Measurements from ENCODE around the gene TMEM132C.

Gene TMEM132C

DNA sequence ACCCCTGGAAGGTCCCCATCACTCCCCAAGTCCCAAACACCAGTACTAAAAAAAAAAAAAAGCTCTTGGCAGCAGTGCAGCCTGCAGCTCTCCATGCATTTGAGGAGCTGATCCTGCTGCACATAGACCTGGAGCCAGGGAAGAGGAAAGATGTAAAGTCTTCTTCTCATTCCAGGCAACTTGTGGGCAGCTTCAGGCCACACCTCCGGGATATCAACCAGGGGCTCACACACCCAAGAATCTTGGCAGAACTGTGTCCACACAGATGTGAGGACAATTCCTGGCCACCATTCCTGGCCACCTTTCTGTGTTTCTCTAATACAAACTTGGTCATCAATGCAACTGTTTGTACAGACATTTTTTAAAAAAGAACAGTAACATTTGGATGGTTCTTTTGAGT is 72.7 kb downstream of the TMEM132C start:
- no peak for DNase-seq

DNA sequence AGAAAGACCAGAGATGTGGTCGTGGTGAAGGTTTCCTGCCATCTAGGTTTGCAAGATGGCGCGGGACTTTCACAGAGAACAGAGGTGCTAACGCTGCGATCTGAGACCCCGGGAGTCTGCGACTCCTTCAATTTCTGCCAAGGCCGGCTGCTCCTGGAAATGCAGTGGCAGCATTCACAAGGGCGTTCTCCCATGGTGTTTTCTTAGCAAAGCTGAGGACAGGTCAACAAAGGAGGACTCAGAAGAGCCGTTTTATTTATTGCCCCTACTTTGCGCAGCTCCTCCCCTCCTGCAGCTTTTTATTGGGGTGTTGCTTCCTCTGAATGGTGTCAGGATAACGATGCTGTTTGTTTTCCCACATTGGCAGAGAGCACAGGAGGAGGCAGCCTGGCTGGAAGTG is 86.3 kb downstream of the TMEM132C start:
- DNase-seq, result no peak

DNA sequence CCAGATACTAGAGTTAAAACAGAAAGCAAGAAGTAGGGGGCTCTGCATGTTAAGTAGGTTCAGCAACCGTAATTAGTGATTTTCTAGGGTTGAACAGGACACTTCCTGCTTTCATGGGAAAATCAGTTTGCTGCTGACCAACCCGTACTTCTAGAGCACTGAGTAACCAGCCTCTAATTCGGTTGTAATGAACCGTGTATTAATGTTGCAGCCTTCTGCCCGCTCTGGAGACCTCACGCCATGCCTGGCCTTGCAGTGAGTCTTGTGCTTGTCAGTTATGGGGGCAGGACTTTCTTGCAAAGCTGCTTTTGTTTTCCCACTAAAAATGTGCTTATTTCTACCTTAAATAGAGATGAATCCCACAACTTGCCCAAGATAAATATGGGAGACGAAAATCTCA is 89.6 kb downstream of the TMEM132C start:
- no peak for DNase-seq

DNA sequence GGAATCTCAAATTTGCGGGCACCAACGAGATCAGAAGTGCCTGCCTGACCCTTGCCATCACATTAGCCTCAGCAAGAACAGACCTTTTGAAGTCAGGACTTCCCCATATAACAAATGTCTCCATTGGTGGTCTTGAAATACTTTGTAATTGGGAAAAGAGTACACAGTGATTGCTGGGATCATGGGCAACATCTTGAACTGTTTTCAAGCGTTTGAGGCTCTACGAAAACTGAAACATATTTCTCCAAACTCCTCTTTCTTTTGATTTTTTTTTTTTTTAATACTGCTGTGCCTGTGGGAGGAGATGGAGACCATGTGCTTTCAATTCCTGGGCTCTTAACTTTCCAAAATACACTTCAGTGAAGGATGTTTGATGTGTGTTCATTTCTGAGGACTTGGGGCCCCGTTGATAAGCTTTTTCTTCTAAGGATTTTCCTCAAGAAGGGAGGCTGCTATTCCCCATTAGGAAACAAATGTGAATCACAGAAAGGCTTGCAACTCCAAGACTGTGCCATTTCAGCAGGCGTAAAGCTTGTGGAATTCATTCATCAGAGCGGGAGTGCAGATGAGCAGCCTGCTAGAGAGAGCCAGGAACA is 94.5 kb downstream of the TMEM132C start:
- DNase-seq, result no peak

DNA sequence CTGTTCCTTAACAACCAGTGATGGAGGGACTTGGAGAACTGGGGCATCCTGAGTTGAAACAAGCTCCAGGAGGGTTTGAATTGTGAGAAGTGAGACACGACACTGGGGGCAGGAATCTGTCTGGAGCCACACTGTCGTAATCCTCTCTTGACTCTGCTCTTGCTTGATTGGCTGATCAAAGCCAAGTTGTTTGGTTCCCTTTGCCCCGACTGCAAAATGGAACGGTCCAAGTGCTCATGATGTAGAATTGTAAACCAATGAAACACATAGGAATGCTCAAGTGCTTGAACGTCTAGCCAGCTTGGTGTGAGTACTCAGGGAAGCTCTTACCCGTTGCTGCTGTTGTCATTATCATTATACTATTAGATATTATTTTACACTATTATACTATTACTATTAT is 98.1 kb downstream of the TMEM132C start:
- DNase-seq, result no peak

DNA sequence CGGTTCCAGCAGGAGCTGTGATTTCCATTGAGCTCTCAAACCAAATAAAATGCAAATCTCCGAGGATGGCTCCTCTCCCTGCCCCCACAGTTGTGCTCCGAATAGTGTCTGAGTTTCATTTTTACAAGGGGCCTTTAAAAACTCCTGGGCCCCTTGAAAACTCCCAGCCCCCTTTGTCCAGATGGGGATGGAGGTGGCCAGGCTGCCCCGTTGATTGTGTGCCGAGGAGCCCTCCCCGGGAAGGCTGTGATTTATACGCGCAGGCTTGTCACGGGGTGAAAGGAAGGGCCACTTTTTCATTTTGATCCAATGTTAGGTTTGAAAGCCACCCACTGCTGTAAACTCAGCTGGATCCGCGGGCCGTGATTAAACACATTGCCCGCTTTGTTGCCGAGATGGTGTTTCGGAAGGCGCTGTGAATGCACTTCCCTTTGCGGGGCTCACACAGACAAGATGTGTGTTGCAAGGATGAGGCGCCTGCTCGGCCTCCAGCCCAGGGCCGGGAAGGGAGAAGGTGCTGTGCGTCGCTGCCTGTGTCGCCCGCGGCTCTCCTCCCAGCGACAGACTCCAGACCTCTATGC is 98.8 kb downstream of the TMEM132C start:
- DNase-seq, result no peak

DNA sequence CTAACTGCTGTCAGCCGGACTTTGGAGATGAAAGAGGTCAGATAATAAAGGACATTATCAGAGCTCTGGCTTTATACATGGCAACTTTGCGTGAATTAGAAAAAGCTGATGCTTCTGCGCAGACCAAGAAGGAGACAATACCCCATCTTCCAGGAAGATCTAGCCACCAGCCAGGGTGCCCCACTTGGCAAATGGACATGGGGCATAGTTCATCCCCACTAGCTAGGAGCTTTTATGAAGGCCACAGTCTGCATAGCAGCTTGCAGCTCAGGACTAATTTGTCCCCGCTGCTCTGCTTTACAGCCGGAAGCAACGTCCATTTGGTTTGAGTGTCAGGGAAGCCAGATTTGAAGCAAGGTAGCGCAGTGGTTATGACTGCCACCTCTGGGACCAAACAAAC is 101.0 kb downstream of the TMEM132C start:
- no peak for DNase-seq

DNA sequence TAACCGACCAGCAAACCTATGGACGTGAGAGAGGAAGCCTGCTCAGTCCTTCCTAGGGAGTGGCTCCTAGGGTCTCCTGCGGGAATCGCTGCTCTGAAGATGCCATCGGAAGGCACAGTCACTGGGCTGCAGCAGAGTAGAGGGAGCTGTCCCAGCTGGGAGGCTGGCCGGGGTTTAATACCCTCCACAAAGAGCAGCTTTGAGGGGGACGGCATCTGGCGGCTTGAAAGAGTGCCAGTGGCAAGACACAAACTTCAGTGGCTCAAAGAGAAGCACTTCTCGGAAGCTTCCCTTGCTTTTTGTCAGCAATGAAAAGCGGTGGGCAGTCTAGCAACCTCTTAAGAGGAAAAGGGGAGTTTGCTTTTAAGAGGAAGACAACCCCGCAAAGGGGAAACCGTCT is 114.6 kb downstream of the TMEM132C start:
- no peak for DNase-seq

DNA sequence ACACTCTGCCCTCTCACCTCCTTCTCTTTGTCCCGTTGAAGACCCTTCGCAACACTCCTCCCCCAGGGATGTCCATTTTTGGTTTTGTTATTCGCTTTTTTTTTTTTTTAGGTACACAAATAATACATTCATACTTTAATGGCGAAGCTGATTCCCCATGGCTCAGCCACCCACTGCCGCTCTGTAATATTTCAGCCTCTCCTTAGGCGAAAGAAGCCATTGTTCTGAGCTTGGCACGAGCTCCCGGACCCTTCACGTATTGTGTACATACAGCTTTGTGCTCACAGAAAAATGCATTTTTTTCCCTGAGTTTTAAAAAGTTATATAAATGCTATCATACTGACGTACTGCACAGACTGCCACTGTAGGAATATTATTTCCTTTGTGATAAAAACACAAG is 115.0 kb downstream of the TMEM132C start:
- no peak for DNase-seq

DNA sequence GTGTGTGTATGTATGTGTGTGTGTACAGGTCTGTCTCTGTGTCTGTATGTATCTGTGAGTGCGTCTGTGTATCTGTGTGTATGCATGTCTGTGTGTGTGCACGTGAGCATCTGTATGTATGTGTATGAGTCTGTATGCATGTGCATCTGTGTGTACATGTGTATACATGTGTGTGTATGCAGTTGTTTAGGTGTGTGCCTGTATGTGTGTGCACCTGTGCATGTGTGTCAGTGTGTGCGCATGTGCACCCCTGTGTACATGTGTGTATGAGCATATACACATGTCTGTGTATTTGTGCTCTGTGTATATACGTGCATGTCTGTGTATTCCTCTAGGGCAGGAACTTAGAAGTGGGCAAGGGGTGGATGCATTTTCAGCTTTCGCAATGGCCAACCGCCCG is 116.0 kb downstream of the TMEM132C start:
- DNase-seq, result no peak

DNA sequence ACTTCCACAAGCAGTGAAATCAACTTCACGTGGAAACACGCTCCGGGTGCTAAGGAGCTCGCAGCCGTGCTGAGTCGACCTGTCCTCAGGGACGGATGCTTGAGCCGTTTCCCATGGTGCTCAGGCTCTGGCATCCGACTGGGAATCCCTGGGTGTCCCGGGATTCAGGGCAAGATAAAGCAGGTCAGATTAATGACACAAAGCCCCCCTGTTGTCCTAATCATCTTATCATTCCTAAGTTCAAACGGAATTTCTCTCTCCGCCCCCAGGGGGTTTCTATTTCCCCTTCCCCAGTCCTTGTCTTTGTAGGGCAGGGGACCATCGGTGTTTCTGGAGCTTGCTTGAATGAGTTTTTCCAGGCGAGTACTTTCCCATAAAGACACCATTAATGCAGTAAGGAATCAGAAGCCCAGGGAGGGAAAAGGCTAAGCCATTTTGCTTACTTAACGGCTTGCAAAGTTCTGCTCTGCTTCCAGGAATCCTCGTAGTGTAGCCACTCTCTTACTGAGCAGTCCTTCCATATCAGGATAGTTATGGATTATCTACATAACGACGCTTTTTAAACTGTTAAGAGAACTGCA is 116.5 kb downstream of the TMEM132C start:
- no peak for DNase-seq

DNA sequence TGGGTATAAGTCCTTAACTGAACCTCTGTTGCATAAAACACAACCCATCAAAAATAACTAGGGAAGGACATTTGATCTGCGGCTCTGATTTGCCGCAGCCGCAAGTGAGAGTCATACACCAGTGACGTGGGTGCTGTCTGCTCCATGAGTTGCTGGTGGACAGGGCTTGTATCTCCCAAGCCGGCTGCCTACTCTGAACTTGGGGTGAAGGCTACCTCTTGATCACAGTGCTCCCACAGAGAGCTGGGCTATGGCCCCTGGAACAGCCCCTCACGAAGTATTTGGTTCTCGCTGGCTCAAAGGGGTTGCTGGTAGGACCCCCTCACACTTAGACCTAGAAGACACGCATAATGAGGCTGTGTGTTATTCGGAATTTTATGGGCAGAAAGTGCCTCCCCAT is 118.8 kb downstream of the TMEM132C start:
- no peak for DNase-seq

DNA sequence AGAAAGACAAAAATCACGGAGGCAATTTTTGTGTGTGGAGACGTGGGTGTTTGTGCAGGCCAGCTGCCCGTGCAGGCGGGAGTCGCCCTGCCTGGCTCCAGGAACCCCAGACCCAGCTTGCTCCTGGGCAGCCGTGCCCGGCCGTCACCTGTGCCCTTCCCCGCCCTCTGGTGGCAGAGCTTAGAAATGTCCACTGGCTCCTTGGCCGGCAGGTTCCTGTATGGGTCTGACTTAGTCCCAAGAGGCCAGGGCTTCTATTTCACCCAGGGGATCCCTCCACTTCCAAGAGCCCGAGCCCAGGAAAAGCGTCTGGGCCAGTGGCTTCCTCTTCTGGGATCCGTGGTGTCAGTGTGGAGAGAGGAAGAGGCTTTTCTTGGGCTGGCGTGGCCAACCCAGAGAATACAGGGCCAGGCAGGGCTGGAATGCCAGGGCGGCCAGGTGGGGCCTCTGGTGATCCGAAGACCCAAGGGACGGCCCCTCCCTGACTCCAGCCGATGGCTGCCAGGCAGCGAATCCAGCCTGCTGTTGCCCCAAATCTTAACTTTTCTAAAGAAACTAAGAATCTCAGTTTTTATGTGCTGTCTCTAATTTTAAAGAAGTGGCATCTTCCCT is 120.9 kb downstream of the TMEM132C start:
- DNase-seq, result no peak

DNA sequence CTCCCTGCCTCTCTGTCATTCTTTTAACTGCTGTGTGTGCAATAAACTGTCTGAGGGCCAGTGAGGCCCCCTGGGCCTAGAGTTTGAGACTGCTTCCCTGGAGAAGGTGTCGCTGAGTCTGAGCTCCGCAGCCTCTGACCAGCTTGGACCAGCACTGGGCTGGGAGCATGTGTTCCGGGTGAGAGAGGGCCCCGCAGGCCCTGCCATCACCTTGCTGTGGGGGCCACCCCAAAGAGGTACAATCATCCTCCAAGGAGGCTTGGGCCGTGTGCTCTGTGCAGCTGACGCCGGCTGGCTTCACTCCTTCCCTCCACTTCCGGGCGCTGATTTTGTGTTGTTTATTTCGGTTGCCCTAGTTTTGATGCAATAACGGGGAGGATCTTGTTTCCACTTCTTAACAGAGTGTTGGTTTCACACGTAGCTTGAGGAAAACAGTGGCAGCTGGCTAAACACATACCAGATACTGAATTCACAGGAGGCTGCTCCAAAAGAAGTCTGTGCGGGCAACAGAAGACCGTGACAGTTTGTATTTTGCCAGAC is 121.6 kb downstream of the TMEM132C start:
- DNase-seq, result no peak

DNA sequence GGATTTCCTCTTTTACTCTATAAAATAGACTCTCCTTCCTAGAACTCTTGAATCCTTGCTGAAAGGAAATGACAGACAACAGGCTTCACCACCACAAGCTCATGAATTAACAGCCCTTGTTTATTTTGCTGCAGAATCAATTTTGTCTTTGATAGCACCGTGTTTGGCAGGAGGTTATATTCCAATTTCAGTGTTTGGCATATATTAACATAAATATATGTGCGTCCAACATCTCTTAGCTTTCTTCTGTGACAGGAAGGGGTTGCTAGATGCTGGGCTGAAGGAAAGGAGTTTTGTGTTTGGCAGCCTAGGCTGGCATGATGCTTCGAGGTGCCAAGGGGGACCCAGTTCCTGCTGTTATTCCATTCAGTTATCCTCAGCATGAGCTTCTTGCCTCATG is 126.4 kb downstream of the TMEM132C start:
- DNase-seq, result no peak

DNA sequence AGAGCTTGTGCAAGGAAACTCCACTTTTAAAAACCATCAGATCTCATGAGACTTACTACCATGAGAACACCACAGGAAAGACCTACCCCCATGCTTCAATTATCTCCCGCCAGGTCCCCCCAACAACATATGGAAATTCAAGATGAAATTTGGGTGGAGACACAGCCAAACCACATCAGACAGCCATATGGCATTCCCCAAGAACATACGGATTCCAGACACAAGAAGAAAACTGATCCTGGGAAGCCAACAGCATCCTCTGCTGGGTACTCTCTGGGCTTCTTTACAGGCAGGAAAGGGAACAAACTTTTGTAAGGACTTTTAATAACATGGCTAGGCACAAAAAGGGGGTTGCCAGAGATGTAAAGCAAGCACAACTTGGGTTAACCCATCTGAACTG is 127.2 kb downstream of the TMEM132C start:
- no peak for DNase-seq

DNA sequence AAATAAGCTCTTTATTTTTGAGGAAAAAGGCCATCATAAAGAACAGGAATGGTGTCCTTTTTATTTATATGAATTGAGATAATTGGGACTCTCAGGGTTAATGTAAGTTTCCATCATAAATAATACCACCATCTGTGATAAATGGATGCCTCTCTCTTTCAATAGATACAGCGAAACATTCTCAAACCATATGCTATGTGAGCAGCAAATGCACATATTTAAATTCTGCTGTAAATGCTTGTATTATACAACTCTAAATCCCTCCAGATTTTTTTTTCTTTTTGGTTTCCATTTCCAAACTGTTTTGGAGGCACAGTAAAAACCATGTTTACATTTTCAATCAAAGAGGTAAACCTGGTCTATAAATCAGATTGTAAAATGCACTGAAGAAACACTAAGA is 132.3 kb downstream of the TMEM132C start:
- DNase-seq, result no peak

DNA sequence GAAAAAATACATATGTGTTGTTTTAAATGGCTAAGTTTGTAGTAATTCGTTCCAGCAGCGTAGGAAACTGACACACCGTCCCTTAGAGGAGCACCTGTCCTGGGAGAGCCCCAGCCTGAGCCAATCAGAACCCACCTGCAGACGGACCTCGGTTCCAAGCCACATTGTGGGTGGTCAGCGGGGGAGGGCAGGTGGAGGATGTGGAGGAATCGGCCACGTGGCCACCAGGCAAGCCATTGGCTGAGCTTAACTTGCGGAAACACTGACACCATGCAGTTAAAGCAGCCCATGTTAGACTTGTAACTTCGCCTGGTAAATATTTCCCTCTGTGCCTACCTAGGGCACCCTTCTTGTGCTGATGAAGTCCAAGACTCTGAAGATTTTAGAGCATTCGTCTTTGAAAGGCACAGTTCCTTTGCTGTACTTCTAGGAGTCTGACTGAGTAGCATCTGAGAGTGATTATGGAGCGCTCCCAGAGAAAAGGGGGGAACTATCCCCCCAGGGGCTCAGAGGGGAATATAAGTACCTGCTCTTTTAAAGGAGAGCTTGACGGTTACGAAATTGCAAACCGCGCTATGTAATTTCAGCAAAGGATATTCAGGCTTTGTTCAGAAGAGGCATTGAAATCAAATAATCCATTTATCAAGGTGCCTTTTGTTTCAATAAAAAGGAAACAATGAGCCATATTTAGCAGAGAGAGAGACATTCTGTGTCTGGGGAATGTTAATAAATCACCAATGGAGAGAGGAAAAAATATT is 135.7 kb downstream of the TMEM132C start:
- DNase-seq, result no peak

DNA sequence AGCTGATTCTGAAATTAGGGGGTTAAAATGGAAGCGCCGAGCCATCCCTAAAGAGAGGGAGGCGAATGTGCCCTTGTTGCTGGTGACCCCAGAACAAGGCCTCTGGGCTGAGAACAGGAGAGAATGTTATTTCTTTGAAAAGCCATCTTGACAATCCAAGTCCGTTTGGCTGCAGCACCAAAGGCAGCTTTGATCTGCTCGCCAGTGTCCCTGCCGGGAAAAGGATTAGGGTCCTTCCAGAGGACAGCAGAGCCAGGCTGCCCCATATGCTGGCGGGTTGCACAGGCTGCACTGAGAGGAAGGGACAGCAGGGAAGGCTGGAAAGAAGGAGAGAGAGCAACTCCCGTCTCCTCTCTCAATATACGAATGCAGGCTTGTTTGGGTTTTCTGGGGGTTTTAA is 141.7 kb downstream of the TMEM132C start:
- no peak for DNase-seq

DNA sequence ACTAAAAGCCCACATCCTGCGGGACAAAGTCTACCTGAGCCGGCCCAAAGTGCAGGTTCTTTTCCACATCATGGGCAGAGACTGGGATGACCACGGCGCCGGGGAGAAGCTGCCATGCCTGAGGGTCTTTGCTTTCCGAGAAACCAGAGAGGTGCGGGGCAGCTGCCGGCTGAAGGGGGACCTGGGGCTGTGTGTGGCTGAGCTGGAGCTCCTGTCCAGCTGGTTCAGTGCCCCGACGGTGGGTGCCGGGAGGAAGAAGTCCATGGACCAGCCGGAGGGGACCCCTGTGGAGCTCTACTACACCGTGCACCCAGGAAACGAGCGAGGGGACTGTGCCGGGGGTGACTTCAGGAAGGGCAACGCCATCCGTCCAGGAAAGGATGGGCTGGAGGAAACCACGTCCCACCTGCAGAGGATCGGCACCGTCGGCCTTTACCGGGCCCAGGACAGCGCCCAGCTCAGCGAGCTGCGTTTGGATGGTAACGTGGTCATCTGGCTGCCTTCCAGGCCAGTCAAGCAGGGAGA is 148.1 kb downstream of the TMEM132C start:
- no peak for DNase-seq

DNA sequence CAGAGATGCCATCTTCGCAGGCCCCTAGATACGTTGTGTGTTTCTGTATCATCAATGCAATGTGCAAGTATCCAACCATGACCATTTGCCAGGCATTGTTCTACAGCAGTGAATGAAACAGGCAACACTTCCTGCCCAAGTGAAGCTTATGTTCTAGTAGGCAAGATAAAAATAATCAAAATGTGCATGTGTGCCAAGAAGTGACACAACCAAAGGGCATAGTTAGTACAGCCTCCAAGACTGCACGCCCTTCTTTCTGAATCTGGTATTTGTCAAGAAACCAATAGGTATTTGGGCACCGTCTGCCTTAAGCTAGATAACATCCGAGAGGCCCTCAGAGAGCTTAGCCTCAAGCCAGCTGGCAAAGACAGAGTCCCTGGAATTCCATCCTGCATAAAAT is 152.0 kb downstream of the TMEM132C start:
- no peak for DNase-seq

DNA sequence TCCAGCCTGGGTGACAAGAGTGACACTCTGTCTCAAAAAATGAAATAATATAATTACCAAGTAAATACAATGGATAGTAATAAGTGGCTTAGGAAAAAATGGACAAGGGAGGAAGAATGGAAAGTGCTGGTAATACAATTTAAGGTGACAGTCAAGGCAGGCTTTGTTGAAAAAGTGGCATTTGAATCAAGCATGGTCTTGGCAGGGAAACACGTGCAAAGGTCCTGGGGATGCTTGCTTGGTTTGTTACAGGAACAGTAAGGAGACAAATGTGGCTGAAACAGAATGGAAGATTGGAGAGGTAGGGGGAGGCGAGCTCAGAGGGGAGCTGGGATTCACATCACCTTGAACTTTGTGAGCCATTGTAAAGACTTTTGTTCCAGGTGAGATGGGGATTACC is 153.2 kb downstream of the TMEM132C start:
- no peak for DNase-seq

DNA sequence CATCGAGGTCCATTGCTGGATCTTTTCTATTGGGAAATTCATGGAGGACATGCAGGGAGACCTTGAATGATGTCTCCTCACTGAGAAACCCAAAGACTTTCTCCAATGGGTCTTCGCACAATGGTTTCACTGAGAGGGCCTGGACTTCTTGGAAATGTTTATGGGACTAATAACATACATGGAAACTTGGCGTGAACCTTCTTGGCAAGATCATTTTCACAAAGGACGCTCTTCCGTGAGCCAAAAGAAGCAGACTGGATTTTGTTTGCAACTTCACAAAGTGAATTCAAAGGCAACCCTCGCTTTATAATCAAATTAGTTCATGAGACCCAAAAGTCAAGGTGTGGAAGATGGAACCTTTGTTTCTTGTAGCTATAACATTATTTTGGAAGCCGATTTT is 154.4 kb downstream of the TMEM132C start:
- DNase-seq, result no peak
